ENCODE measurements around the gene WDR1.

The WDR1 gene

GRCh38 chr4:10077483-10078335 is 38.9 kb downstream of the WDR1 start:
- Mint-ChIP-seq H3K4me3 (no peak overlapping the region), H3K27ac (no peak overlapping the region), H3K4me1 (no peaks in the 10 kb centered on the region), H3K36me3 (ENCODE audit: low read depth) (peaks cover 70% of the 10 kb centered on the region), H3K9me3 (no peaks in the 10 kb centered on the region), H3K27me3 (ENCODE audit: low read depth) (no peaks in the 10 kb centered on the region)
- no peak for TF ChIP-seq CTCF (IDR thresholded peaks at IDR 0.05; ENCODE audit: unreplicated experiment in 3 of 3)

- no peaks in the 10 kb centered on the region for H3K4me1 Mint-ChIP-seq
- H3K27me3 Mint-ChIP-seq (ENCODE audit: low read depth), result no peaks in the 10 kb centered on the region
- H3K27ac Mint-ChIP-seq, result no peak overlapping the region
- H3K4me3 Mint-ChIP-seq, result no peak overlapping the region
- no peak for TF ChIP-seq CTCF (IDR thresholded peaks at IDR 0.05; ENCODE audit: unreplicated experiment in 3 of 3)
- peaks cover 69% of the 10 kb centered on the region for H3K36me3 Mint-ChIP-seq (ENCODE audit: low read depth)
- H3K9me3 Mint-ChIP-seq, result no peaks in the 10 kb centered on the region
These were observed 39.5 kb downstream of the WDR1 start for GRCh38 chr4:10077076-10077475.

- Mint-ChIP-seq H3K27ac (no peak overlapping the region), H3K4me1 (no peaks in the 10 kb centered on the region), H3K9me3 (no peaks in the 10 kb centered on the region), H3K36me3 (ENCODE audit: low read depth) (peaks cover 70% of the 10 kb centered on the region), H3K27me3 (ENCODE audit: low read depth) (no peaks in the 10 kb centered on the region), H3K4me3 (no peak overlapping the region)
- TF ChIP-seq CTCF (IDR thresholded peaks at IDR 0.05; ENCODE audit: unreplicated experiment in 3 of 3), result no peak
These were observed 40.6 kb downstream of the WDR1 start for GRCh38 chr4:10075953-10076391.

- no peaks in the 10 kb centered on the region for H3K4me1 Mint-ChIP-seq
- no peaks in the 10 kb centered on the region for H3K9me3 Mint-ChIP-seq
- TF ChIP-seq CTCF (IDR thresholded peaks at IDR 0.05; ENCODE audit: unreplicated experiment in 3 of 3), result no peak
- peaks cover 65% of the 10 kb centered on the region for H3K36me3 Mint-ChIP-seq (ENCODE audit: low read depth)
- H3K27me3 Mint-ChIP-seq (ENCODE audit: low read depth), result no peaks in the 10 kb centered on the region
- H3K4me3 Mint-ChIP-seq, result no peak overlapping the region
- no peak overlapping the region for H3K27ac Mint-ChIP-seq
These were observed 41.3 kb downstream of the WDR1 start for GRCh38 chr4:10075158-10075863.

- no peaks in the 10 kb centered on the region for H3K27me3 Mint-ChIP-seq (ENCODE audit: low read depth)
- no peaks in the 10 kb centered on the region for H3K9me3 Mint-ChIP-seq
- peaks cover 65% of the 10 kb centered on the region for H3K36me3 Mint-ChIP-seq (ENCODE audit: low read depth)
- TF ChIP-seq CTCF (IDR thresholded peaks at IDR 0.05; ENCODE audit: unreplicated experiment in 3 of 3), result peak in 2 of 3 experiments; percentile 12 to 16
- no peak overlapping the region for H3K27ac Mint-ChIP-seq
- H3K4me1 Mint-ChIP-seq, result no peaks in the 10 kb centered on the region
- no peak overlapping the region for H3K4me3 Mint-ChIP-seq
These were observed 41.9 kb downstream of the WDR1 start for GRCh38 chr4:10074767-10075105.
